Bone marrow (tissue), 2 donors: ENCODE measurements around the gene TTC7B.

Source experiments
- DNase-seq, 2 donors: peaks; one replicate each; lab custom pipeline; 2025; lab: John Stamatoyannopoulos, UW

TTC7B gene

GRCh38 chr14:90648421-90648820 lies 167.8 kb downstream of the TTC7B start:
- DNase-seq = no peak

DNA sequence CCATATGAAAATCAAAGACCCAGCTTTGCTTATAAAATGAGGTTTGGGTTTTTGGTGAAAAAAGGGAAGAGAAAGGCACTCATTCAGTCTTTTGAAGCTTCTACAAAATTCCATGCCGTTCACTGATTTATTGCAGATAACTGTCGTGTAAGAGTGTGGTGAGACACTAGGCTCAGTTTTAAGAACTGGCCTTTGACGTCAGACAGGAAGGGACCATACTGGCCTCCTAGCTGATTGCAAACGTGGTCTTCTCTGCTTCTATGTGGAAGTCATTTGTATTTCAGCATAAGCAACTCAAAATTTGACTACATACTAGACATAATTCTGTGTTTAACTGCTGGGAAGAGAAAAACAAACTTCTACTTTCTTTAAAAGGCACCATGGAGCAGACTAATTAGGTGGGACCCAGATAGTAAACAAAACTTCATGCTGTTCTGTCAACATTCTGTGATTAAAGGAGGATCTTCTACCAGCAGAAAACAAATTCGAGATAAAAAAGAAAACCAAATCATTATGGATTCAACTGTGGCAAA lies 168.7 kb downstream of the TTC7B start:
- DNase-seq = no peak

DNA sequence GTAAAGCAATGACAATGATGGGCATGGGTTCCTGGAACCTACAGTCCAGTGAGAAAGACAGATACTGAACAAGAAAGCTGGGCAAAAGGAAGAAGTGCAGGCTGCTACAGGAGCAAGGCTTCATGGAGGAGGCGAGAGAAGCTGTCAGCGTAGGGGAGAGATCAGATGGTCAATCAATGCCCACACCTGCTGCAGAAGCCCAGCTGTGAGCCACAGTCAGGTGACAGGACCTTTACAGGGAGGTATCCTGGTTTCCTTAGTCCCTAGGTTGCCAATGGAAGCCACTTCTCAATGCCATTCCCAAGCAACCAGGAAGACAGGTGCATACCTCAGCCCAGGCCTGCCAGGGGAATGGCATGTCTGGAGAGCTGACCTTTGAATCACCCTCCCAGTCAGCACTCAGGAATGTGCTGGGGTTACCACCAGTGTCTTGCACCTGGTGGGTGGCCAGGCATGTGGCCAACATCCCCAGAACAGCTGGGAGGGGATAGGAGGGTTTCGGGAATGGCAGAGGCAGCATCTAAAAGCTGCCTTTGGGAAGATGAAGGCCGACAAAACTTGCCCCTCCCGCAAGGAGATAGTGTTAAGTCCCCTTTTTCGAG lies 170.3 kb downstream of the TTC7B start:
- no peak for DNase-seq

DNA sequence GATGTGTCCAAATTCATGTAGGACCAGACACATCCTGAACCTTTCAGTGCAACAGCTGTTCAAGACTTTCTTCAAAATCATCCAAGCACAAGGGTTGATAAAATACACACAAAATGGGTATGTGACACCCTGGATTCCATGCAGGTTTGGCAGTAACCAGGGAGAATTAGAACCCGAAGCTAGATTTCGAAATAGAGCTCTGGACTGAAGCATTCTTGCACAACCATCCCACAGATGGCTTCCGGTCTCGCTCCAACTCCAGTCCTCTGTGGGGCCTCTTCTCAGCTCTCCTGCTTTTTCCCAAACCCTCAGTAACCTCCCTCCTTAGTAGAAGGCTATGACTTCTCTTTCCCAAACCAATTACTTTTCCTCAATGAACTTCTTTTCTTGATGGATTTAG lies 171.3 kb downstream of the TTC7B start:
- no peak for DNase-seq

DNA sequence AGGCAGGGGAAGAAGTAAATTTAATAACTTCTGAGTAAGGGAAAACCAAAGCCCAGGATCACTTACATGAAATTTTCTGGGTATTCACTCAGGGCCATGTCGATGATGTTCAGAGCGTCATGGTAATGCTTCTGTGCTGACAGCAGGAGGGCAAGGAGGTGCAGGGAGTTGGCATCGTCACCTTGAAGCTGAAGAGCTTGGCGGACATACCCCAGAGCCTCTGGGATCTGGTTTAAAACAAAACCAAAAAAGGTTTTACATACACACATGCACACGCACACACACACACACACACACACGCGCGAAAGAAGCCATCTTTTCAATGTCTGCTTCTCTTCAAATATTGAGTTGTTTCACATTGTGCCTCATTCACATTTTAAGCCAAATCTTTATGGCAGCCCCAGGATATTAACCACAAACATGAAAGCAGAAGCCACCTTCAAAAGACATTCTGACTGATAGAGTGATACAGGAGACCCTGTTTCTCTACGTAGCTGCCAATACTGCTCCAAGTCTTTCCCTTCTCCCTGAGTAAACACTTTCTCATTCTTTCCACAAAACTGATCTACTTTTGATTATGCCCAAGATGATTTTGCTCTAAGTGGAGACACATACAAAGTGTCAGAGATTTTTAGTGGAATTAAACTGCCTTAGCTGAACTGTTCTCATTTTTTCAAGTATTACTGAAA lies 172.1 kb downstream of the TTC7B start:
- DNase-seq = no peak

- no peak for DNase-seq
These were observed 173.9 kb downstream of the TTC7B start for GRCh38 chr14:90642244-90642717.

- no peak for DNase-seq
These were observed 174.5 kb downstream of the TTC7B start for GRCh38 chr14:90641615-90642243.

DNA sequence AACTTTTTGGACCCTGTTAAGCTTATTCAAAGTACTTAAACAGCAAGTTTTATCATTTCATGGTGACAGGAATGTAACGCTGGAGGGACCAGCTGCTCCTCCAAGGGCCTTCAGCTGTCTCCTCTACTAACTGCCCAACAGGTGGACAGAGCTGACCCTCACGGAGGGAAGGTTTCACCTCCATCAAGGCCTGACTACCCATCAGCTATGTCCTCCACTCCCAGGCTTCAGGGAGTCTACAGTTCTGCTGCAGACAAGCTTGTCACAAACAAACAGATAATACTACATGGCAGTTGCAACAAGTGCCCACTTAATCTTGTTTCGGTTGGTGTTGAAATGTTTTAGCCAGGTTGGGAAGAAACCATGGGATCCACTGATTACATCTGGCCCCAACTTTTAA lies 175.1 kb downstream of the TTC7B start:
- no peak for DNase-seq

DNA sequence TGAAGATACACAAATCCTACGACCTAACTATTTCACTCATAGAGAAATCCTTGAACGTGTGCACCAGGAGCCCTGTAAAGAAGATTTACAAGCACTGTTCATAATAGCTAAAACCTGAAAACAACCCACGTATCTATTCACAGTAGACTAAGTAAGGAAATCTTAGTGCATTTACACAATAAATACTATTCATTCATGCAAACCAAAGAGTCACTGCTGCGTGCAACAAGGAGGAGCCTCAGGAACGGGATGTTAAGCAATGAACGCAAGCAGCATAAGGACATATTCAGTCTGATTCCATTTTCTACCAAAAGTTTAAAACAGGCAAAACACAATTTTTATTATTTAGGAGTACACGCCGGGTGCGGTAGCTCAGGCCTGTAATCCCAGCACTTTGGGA lies 176.6 kb downstream of the TTC7B start:
- DNase-seq = no peak

- DNase-seq = no peak
These were observed 183.4 kb downstream of the TTC7B start for GRCh38 chr14:90632871-90633270.

DNA sequence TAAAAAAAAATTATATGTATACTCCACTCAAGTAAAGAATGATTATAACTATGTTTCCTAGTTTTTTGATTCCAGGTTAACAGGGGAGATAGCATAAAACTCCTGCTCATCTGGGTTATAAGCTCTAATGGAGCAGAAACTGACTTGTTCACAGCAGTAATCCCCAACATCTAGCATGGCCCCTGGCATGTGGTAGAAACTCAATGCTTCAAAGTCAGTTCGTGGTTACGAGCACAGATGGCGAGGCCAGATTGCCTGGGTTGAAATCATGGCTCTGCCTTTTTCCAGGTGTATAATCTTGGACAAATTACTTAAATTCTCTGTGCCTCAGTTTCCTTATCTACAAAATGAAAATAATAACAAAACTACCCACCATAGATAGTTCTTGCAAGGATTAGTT lies 183.8 kb downstream of the TTC7B start:
- DNase-seq = no peak

DNA sequence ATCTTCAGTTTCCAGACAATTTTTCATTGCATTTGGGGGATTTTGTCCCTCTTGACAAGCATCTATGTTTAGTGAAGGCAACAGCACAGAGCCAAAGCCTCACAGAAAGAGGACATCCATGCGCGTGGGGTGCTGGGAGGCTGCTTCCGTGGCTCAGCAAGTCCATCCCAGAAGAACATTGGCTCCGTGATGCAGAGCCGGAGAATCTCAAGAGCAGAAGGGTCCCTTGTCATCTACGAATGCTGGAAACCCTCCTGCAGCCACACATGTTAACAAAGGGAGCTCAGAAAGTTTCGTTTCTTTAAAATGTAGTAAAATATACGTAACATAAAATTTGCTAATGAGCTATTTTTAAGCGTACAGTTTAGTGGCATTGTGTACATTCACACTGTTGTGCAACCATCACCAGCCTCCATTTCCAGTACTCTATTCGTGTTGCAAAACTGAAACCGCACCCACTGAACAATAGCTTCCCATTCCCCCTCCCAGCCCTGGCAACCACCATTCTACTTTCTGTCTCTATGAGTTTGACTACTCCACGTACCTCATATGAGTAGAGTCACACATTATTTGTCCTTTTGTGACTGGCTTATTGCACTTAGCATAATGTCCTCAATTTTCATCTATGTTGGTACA lies 185.9 kb downstream of the TTC7B start:
- peak in 1 of 2 donors; percentile 15 for DNase-seq

GRCh38 chr14:90629471-90629870 lies 186.8 kb downstream of the TTC7B start:
- DNase-seq = no peak

- DNase-seq = no peak
These were observed 187.4 kb downstream of the TTC7B start for GRCh38 chr14:90628825-90629224.

DNA sequence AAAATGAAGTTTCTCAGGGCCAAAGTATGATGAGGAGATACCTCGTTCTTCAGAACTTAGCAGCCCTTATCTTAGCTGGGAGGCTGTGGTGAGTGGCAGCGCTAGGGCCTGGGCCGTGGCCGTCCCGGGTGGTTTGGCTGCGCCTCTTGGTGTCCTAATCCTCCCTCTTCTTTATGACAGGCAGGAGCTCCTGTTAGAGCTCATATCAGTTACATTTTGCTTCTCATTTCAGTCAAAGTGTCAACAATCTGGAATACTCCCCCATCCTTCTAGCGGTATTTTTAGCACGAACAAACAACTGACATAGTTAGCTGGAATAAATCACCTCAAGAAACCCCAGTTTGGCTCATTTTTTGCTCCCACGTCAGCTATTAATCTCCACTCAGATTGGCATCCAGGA lies 188.8 kb downstream of the TTC7B start:
- no peak for DNase-seq

GRCh38 chr14:90626550-90626949 lies 189.7 kb downstream of the TTC7B start:
- no peak for DNase-seq

DNA sequence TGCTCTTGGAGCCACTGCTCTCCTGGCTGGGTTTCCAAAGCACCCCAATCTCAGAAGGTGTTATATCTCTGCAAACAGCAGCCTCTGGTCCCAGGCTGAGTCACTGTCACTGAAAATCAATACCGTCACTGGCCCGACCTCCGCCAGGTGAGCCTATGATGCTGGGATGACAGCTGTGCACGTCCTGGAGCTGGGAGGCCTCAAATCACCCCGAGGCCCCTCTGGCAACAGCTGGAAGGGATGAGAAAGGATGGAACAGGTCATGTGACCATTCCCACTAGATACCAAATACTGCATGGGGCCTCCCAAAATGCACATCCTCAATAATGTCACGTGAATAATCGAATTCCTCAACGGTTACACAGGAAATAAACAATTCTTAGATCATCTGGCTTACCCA lies 190.8 kb downstream of the TTC7B start:
- no peak for DNase-seq

GRCh38 chr14:90624732-90625400 lies 191.4 kb downstream of the TTC7B start:
- no peak for DNase-seq

DNA sequence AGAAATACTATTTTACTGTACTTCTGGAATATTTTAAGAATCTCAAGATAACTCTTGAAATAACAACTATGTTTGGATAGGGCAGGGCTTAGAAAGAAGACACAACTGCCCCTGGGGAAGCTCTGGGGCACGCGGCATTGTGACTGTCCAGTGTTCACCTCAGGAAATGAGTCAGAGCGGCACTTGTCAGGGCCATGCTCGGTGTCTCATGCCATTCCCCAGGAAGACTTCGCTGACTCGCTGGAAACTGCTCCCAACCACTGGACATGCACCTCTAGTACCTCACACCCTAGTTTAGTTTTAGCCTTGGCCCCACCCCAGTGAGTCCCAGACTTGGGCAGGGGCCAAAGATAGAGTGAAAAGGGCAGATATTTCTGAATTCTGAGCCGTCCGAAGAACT lies 192.0 kb downstream of the TTC7B start:
- DNase-seq = no peak

DNA sequence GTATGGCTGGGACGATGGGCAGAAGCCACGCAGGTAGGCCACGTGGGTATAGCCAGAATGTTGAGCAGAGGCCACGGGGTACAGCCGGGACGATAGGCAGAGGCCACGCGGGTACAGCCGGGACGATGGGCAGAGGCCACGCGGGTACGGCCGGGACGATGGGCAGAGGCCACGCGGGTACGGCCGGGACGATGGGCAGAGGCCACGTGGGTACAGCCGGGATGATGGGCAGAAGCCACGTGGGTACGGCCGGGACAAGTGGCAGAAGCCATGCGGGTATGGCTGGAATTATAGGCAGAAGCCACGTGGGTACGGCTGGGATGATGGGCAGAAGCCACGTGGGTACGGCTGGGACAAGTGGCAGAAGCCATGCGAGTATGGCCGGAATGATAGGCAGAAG lies 195.0 kb downstream of the TTC7B start:
- DNase-seq = no peak

GRCh38 chr14:90620568-90621077 lies 195.6 kb downstream of the TTC7B start:
- no peak for DNase-seq

DNA sequence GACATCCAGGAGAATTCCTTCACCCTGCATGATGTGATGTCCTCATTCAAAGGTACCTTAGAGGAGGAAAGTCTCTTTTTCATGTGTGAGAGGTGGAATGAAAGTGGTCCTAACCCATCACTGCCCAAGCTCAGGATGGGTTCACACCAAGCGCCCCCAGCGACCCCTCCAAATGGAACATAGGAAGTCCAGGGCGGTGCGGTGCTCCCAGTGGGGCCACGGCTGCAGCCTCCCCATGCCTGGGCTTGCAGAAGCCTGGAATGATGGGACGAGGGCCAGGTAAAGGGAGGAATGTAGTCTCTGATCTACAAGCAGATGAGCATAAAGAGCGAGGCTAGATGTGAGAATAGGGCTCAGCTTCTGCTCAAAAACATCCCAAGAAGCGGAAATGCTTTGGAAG lies 196.3 kb downstream of the TTC7B start:
- no peak for DNase-seq
